Measurements from ENCODE around the gene TMED4.

The TMED4 gene

DNA sequence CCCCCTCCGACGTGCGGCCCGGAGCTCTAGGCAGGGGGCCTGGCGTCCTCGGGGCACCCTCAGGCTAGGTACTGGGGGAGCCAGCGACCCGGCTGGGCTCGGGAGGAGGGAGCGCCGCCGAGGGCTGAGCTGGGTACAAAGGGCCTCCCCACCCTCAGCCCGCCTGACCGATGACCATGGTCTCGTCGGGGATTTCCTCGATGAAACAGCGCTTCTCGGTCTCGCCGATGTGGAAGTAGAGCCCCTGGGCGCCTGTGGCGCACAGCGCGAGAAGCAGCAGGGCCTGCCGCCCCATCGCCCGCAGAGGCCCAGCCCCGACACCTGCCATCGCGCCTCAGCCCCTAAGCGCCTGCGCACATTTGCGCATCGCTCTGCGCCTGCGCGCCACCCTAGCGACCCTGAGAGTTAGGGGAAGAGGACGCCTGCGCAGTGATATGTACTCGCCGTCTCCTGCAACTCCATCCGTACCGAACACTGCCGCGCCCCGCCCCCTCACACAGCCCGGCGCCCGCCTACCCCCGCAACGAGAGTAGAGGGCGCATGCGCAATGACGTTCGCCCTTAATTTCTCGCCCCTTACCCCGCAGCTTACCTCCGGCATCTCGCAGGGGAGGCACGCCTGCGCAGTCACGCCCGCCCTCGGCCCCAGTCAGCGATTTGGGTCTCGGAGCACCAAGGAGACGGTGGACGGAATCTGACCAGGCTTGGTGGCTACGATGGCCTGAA lies at the start of gene TMED4:
TMED4 (minus strand) TSS at position 353 of the 725 bp plus-strand sequence; CDS start at position 328, 25 bp downstream.
- peak; percentile 99 for DNase-seq

DNA sequence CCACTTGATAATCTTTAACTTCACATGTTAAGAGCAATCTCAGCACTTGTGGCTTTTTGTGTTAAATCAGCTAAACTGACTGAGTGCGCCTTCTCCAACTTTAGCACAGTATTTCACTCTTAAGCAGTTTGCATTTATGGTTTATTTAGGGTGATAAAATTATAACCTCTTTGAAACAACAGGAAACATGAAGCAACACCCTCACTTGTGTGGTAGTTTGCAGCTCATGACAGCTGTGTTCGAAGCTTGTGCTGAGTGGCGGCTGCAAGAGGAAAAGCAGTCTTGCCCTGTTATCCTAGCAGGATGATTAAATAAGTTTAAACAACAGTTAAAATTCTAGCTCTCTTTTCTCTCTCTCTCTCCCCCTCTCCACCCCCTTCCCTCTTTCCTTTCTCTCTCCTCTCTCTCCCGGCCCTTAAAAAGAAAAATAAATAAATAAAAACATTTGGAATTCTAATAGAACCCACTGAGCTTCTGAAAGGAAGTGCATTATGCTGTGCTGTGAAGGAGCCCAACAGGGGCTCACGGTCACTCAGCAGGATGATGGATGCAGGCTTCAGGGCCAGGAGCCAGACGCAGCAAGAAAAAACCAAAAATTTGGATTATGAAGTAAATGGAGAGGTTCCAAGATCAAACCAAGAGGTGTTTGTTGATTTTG lies 49.6 kb upstream of the TMED4 start:
- DNase-seq = peak in 1 of 2 experiments; percentile 18

GRCh38 chr7:44630792-44631457 lies 48.9 kb upstream of the TMED4 start:
- DNase-seq = no peak

DNA sequence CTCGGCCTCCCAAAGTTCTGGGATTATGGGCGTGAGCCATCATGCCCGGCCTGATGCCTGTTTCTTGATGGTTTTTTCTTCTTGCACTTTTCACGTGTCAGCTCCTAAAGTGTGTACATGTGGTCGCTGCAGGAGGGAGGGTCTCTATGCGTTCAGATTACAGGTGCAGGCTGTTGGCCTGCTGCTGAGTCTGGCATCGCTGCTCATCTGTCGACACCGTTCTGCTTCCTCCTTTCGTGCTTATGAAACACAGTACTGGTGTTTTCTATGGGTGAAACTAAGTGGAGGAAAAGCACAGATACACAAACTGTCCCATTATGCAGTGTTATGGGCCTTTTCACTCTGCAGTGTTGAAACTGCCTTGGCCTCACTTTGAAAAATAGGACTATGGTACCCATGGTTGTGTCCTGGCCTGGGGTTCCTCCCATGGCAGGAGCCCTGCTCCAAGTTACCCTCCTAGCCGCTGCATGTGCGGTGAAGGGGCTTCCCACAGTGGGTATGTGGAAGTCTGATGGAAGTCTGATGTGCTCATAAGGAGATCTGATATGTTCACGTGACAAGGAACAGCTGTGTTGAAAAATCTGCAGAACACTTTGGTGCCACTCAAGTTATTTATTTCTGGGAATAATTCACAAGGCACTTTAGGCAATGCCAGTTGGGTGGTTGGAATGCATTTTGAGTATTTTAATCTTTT lies 47.9 kb upstream of the TMED4 start:
- DNase-seq = peak; percentile 38 to 44

DNA sequence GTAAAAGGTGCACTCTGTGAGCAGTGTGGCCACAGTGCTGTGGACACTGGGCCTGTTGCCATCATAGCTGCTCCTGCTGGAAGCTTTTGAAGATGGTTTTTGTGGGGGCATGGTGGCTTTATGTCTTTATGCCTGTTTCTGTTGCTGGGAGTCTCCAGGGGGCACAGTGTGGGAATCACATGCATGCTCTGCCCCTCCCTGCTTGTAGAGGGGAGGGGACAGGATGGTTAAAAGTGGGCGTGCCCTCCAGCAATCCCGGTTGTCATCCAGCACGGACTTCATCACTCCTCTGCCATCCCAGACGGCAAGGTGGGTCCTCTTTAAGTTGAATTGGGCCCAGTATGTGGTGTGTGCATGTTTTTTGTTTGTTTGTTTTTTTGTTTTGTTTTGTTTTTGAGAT lies 44.6 kb upstream of the TMED4 start:
- no peak for DNase-seq

GRCh38 chr7:44625526-44626471 lies 43.8 kb upstream of the TMED4 start:
- no peak for DNase-seq

- DNase-seq = no peak
Observed at GRCh38 chr7:44624318-44624717, 42.3 kb upstream of the TMED4 start.

DNA sequence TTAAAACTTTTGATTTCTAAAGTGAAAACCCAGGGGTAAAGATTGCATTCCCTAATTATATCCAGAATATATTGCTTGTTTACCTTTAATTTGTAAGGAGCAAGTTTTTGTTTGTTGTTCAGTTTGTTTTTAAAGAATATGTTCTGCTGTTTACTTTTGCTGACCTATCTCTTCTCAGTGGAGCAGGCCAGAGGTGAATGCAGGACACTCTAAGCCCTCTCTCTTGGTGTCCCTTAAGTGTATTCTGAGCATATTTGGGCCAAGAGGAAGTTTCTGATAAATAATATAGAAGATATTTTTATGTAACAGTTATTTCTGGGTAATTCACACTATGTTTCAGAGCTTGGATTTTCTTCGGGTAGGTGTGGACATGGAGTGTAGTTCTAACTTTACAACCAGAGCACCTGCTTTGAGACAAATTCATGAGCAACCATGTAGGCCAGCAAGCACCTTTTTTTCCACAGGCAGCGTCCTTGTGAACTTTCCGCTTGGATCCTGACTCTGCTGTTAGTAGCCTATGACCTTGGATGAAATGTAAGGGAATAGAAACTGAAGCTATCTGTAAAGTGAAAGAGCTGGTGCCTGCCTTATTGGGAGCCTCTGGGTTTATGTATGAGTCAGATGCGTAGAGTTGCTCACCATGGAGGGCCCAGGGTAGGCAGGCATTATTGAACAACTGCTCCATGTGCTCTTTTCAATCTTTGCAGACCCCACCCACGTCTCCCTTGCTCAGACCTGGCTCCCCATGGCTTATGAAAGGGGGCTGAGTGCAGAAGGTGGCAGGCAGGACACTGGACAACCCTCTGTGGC lies 40.5 kb upstream of the TMED4 start:
- DNase-seq = no peak

GRCh38 chr7:44621750-44622103 lies 39.7 kb upstream of the TMED4 start:
- no peak for DNase-seq

DNA sequence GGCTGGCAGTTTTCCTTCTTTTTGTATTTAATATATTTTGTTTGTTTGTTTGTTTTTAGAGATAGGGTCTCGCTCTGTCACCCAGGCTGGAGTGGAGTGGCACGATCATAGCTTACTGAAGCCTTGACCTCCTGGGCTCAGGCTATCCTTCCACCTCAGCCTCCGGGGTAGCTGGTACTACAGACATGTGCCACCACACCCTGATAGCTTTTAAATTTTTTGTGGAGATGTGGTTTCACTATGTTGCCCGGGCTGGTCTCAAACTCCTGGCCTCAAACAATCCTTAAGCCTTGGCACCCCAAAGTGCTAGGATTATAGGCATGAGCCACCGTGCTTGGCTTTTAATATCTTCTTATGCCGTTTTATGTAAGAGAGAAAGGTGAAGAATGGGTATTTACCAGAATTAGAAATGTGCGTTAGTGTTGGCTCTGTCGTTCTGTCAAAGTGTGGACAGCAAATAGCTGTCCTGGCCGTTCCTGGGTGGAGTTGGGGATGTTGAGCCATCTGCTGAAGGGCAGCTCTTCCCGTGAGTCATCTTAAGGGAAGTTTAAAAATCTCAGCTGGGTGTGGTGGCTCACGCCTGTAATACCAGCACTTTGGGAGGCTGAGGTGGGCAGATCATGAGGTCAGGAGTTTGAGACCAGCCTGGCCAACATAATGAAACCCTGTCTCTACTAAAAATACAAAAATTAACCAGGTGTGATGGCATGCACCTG lies 39.2 kb upstream of the TMED4 start:
- DNase-seq = no peak

DNA sequence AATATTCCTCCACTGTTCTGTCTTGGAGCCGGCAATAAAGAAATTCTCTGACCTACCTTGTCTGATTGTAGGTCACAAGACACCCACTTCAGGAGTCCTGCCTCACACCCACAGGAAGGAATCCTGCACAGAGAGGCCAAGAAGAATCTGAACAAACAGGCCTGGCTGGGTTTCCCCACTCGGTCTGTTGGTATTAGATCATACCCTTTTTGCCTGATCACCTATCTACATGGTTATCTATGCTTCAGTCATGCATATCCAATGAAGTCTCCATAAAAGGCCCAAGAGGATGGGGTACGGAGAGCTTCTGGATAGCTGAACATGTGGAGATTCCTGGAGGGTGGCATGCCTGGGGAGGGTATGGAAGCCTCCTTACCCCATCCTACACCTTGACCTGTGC lies 36.7 kb upstream of the TMED4 start:
- no peak for DNase-seq

GRCh38 chr7:44618045-44618444 lies 36.0 kb upstream of the TMED4 start:
- DNase-seq = no peak

DNA sequence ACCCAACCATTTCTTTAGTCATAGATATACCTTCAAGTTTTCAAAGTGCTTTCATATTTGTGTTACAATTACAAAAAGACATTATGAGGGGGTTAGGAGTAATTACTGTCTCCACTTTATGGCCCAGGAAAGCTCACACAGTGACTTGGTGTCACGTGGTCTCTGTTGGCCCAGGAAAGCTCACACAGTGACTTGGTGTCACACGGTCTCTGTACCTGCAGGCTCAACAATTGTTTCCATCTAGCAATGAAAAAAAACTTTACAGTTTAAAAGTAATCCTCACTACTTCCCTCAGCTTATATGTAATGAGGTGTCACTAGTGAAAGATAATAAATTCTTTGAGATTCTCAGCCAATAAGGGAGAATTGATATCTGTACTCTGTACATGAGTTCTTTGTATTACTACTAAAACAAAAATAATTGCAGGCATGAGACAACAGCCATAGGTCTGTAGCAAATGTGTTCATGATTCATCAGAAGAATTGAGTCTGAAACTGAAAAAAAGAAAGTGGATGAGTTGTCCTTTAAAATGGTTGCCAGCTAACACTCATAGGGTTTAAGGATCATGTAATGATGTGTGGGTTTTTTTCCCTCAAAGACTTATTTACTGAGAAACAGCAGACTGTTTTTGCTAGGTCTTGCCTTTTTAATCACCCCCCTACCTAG lies 35.3 kb upstream of the TMED4 start:
- no peak for DNase-seq

DNA sequence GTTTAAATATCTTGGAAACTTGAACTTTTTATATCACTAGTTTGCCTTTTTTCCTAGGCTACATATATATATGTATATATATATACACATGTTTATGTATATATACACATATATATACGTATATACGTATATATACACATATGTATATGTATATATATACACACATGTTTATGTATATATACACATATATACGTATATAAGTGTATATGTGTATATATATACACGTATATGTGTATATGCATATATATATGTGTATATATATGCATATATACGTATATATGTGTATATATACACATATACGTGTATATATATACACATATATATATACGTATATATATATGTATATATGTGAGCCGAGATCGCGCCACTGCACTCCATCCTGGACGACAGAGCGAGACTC lies 34.5 kb upstream of the TMED4 start:
- no peak for DNase-seq

DNA sequence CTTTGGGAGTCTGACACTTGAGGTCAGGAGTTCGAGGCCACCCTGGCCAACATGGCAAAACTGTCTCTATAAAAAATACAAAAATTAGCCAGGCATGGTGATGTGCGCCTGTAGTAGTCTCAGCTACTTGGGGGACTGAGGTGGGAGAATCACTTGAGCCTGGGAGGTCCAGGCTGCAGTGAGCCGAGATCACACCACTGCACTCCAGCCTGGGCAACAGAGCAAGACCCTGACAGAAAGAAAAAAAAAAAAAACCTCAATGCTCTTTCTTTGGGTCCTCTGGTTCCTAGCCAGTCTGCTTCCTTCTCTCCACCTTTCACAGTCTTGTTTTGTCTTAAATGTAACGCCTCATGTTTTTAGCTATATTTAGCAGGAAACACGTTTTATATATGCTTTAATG lies 33.8 kb upstream of the TMED4 start:
- no peak for DNase-seq

DNA sequence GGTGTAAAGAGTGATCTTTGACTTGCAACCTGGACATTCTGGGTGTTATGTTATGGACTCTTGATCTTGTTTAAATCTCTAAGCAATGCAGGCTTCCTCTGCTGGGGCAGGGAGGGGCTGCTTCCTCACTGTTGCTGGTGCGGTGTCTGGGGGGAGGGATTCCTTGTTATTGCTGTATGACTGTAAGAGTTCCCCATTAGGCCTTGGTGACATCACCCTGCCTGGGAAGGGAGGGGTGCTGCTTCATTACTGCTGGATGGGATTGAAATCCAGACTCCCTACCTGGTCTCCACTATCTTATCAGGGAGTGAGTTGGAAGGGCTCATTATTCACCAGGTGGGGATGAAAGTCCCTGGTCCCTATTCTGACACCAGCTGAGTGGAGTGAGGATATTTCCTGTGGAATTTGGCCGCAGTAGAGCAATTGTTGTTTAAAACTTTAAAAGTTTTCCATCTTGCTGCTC lies 33.1 kb upstream of the TMED4 start:
- no peak for DNase-seq

GRCh38 chr7:44609829-44610228 lies 27.8 kb upstream of the TMED4 start:
- no peak for DNase-seq

- no peak for DNase-seq
Observed at GRCh38 chr7:44608916-44609648, 27.1 kb upstream of the TMED4 start.
